Neural crest cell (in vitro differentiated cells): ENCODE results near the gene KANSL2. TPM values are rescaled to one million over a fixed set of nuclear protein-coding genes. Genes with fewer than 3 reads are reported as not detected.
"Not testable (repeated sequence)": the region's sequence is repeated elsewhere in the genome, so short reads cannot be mapped to it uniquely, and the experiment has no call there.

Source experiments
- DNase-seq: peaks from one replicate; pipeline ENCODE4 v3.0.0; 2021; ENCODE audit warnings: low read depth, mixed read lengths, low spot score
- H3K27ac Mint-ChIP-seq: one replicate; pipeline ENCODE4 v1.8.0; 2021; ENCODE audit warnings: mild to moderate bottlenecking, mixed read lengths; ENCODE audit not compliant: unreplicated experiment
- H3K27me3 Mint-ChIP-seq: 2 replicates; pipeline ENCODE4 v1.8.0; 2021; ENCODE audit warnings: low read depth, mild to moderate bottlenecking, mixed read lengths
- H3K36me3 Mint-ChIP-seq: 2 replicates; pipeline ENCODE4 v1.8.0; 2021; ENCODE audit warnings: low read depth, mild to moderate bottlenecking, mixed read lengths
- H3K4me1 Mint-ChIP-seq: 2 replicates; pipeline ENCODE4 v1.8.0; 2021; ENCODE audit warnings: mixed read lengths
- H3K4me3 Mint-ChIP-seq: one replicate; pipeline ENCODE4 v1.8.0; 2021; ENCODE audit warnings: mild to moderate bottlenecking, mixed read lengths
- H3K9me3 Mint-ChIP-seq: 2 replicates; pipeline ENCODE4 v1.8.0; 2021; ENCODE audit warnings: mixed read lengths
- CTCF ChIP-seq: fragments of 200-600 bp; sonication (generic); conservative IDR thresholded peaks from 2 replicates; pipeline ENCODE4 v1.5.0; 2021; ENCODE audit warnings: antibody characterized with exemption, mild to moderate bottlenecking
- total RNA-seq: library from RNA; stranded (reverse); gene quantifications from 2 replicates; pipeline ENCODE4 v1.2.1, GENCODE V29; 2021

KANSL2 gene
- total RNA-seq, 1 donor from 2014 or later: 60.7 TPM

DNA sequence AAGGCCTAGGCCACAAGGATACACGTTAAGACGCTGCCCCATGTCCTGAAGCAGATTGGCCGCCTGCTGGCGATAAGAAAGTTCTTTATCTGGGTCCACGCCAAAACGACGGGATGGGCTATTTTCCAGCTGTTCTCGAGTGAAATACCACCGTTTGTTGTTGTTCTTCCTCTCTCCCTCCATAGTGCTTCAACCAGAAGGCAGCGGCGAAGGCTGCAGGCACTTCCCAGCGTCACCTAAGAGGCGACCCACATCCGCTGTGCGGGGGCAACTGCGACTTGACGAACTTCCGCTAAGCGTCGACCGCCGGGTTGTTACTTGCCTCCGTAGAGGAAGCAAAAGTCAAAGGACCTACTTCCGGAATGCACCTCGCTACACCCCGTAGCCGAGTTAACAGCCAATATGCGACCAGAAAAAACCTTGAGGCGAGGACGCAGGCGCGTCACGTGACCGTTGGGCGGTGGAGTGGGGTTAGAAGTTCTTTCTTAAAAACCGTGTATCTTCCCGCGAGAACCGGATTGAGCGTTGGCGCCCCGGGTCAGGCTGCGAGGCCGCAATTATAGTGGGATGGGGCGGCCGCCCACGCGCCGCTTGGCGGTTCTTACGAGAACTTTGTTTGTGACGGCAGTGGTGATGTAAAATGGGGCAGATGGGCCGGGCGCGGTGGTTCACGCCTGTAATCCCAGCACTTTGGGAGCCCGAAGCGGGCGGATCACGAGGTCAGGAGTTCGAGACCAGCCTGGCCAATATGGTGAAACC is 34.6 kb upstream of the KANSL2 start, which contains the start of gene CCNT1:
Gene CCNT1, minus strand, starts transcription at position 215 of the 759 bp plus-strand sequence. Its CDS starts 32 bp downstream, at position 183.
- peak; percentile 96 for DNase-seq
- H3K4me3 Mint-ChIP-seq: peak within 1 kb of the TSS; percentile 91
- H3K36me3 Mint-ChIP-seq: peaks cover 5% of the 10 kb centered on the region
- peaks cover 35% of the 10 kb centered on the region for H3K4me1 Mint-ChIP-seq
- peak; percentile 47 for TF ChIP-seq CTCF
- peak within 1 kb of the TSS; percentile 81 for H3K27ac Mint-ChIP-seq
- no peaks in the 10 kb centered on the region for H3K27me3 Mint-ChIP-seq
- peaks cover 12% of the 10 kb centered on the region for H3K9me3 Mint-ChIP-seq

GRCh38 chr12:48716168-48716492 is 34.1 kb upstream of the KANSL2 start:
- H3K9me3 Mint-ChIP-seq: peaks cover 11% of the 10 kb centered on the region
- peaks cover 4% of the 10 kb centered on the region for H3K36me3 Mint-ChIP-seq
- TF ChIP-seq CTCF: no peak
- H3K27me3 Mint-ChIP-seq: no peaks in the 10 kb centered on the region
- H3K4me1 Mint-ChIP-seq: peaks cover 35% of the 10 kb centered on the region
- peak overlapping the region; percentile 91 for H3K4me3 Mint-ChIP-seq
- H3K27ac Mint-ChIP-seq: peak overlapping the region; percentile 81
- DNase-seq: no peak

- no peak for TF ChIP-seq CTCF
- Mint-ChIP-seq H3K36me3 (peaks cover 5% of the 10 kb centered on the region), H3K9me3 (no peaks in the 10 kb centered on the region), H3K4me3 (no peak overlapping the region), H3K4me1 (peaks cover 35% of the 10 kb centered on the region), H3K27ac (no peak overlapping the region), H3K27me3 (no peaks in the 10 kb centered on the region)
- DNase-seq: no peak
Measured at GRCh38 chr12:48712209-48712608, 30.2 kb upstream of the KANSL2 start.

- not testable (repeated sequence) for H3K27ac Mint-ChIP-seq, H3K27me3 Mint-ChIP-seq, H3K4me1 Mint-ChIP-seq, H3K4me3 Mint-ChIP-seq, H3K9me3 Mint-ChIP-seq, DNase-seq
- peaks cover 26% of the 10 kb centered on the region for H3K36me3 Mint-ChIP-seq
Measured at GRCh38 chr12:48698822-48699221, 16.8 kb upstream of the KANSL2 start.

- Mint-ChIP-seq H3K4me3 (no peak overlapping the region), H3K4me1 (no peaks in the 10 kb centered on the region), H3K27ac (no peak overlapping the region), H3K9me3 (no peaks in the 10 kb centered on the region), H3K27me3 (no peaks in the 10 kb centered on the region), H3K36me3 (peaks cover 33% of the 10 kb centered on the region)
- DNase-seq: no peak
- no peak for TF ChIP-seq CTCF
Measured at GRCh38 chr12:48696626-48697025, 14.6 kb upstream of the KANSL2 start.

DNA sequence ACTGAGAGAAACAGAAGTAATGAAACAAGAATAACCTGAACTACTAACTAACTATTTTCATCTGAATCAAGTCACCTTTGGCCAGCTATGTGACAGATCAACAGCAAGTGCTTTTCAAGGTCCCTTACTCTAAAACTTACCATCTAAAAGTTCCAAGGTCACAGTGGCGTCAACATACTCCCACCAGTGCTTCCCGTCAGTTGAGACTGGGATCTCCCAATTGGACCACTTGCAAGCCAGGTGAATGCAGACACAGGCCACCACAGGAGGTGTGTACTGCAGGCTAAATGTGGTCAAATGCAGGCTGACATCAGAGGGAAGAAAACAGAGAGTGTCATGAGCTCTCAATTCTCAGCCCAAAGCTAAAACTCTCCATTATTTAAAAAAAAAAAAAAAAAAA is 13.8 kb upstream of the KANSL2 start:
- Mint-ChIP-seq H3K9me3 (no peaks in the 10 kb centered on the region), H3K27me3 (no peaks in the 10 kb centered on the region), H3K36me3 (peaks cover 33% of the 10 kb centered on the region), H3K4me1 (no peaks in the 10 kb centered on the region), H3K27ac (no peak overlapping the region), H3K4me3 (no peak overlapping the region)
- TF ChIP-seq CTCF: no peak
- no peak for DNase-seq
